ENCODE data around the gene ZSCAN4.

DNA sequence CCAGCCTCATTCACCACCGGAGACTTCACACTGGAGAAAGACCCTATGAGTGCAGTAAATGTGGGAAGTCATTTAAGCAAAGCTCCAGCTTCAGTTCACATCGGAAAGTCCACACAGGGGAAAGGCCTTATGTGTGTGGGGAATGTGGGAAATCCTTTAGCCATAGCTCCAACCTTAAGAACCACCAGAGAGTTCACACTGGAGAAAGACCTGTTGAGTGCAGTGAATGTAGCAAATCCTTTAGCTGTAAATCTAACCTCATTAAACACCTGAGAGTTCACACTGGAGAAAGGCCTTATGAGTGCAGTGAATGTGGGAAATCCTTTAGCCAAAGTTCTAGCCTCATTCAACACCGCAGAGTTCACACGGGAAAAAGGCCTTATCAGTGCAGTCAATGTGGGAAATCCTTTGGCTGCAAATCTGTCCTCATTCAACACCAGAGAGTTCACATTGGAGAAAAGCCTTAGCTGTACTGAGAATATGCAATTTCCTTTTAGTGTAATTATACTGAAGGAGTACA lies 27.0 kb upstream of the ZSCAN4 start:
- TF ChIP-seq, protein P1, sequence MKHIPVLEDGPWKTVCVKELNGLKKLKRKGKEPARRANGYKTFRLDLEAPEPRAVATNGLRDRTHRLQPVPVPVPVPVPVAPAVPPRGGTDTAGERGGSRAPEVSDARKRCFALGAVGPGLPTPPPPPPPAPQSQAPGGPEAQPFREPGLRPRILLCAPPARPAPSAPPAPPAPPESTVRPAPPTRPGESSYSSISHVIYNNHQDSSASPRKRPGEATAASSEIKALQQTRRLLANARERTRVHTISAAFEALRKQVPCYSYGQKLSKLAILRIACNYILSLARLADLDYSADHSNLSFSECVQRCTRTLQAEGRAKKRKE (CRISPR knock-in tag; IDR thresholded peaks at IDR 0.05; ENCODE audit: low read depth) = no peak
- TF ChIP-seq RAD21 (conservative IDR thresholded peaks at IDR 0.05 in 1 of 2, IDR thresholded peaks at IDR 0.05 in 1 of 2) (no peak), CTCF (IDR thresholded peaks at IDR 0.05) (no peak), BHLHE40 (IDR thresholded peaks at IDR 0.05; ENCODE audit: low read depth, low read length) (no peak), HOXA7 (CRISPR knock-in tag; IDR thresholded peaks at IDR 0.05) (no peak), RNF2 (IDR thresholded peaks at IDR 0.05; ENCODE audit: borderline replicate concordance, low read depth) (no peak), CHD4 (IDR thresholded peaks at IDR 0.05; ENCODE audit: borderline replicate concordance) (no peak), RARB (CRISPR knock-in tag; IDR thresholded peaks at IDR 0.05) (no peak), PBX3 (IDR thresholded peaks at IDR 0.05) (no peak), TP53 (CRISPR knock-in tag; IDR thresholded peaks at IDR 0.05) (no peak)

Data from A549 (cell line).